AG08395 (cell line): ENCODE measurements around the gene OMA1.

ENCODE experiments used
- DNase-seq: peaks from one replicate; pipeline ENCODE4 v3.0.0; 2012; ENCODE audit warnings: mixed read lengths, low spot score

The OMA1 gene

GRCh38 chr1:58431901-58432620 is 114.5 kb downstream of the OMA1 start:
- no peak for DNase-seq
